Sigmoid colon (tissue), 7 donors: Measurements from ENCODE around the gene DCC. TPM values are rescaled to one million over a fixed set of nuclear protein-coding genes. Genes with fewer than 3 reads are reported as not detected.

Experiments used
- DNase-seq: peaks from one replicate; pipeline ENCODE4 v3.0.0-alpha.2; 2019
- H3K27ac ChIP-seq, 4 donors: fragments of 200-600 bp; sonication (generic); one replicate each; pipeline ENCODE4 v1.5.1; 2016 to 2019; ENCODE audit warnings: mild to moderate bottlenecking in 1 of 4
- H3K27me3 ChIP-seq, 3 donors: fragments of 200-600 bp; sonication (generic); one replicate each; pipeline ENCODE4 v1.5.1; 2019; ENCODE audit warnings: mild to moderate bottlenecking in 1 of 3
- H3K36me3 ChIP-seq, 4 donors: fragments of 200-600 bp; sonication (generic); one replicate each; pipeline ENCODE4 v1.5.1; 2016 to 2019
- H3K4me1 ChIP-seq, 4 donors: fragments of 200-600 bp; sonication (generic); one replicate each; pipeline ENCODE4 v1.5.1; 2017 to 2019
- H3K4me3 ChIP-seq, 4 donors: fragments of 200-600 bp; sonication (generic); one replicate each; pipeline ENCODE4 v1.5.1; 2017 to 2019; ENCODE audit warnings: mild to moderate bottlenecking in 2 of 4, moderate library complexity in 1 of 4
- H3K9me3 ChIP-seq, 4 donors: fragments of 200-600 bp in 3 of 4; sonication (generic) in 3 of 4; one replicate each; pipeline versions ENCODE4 v1.5.1 to v1.6.1; 2013 to 2019
- CTCF ChIP-seq, 4 experiments: fragments of 450-650 bp in 3 of 4; fragments of 200-600 bp in 1 of 4; IDR thresholded peaks; one replicate each; pipeline ENCODE4 v1.5.1; 2016 to 2019; ENCODE audit warnings: antibody characterized with exemption in 4 of 4, mild to moderate bottlenecking in 3 of 4, moderate library complexity in 2 of 4
- EP300 ChIP-seq, 4 donors: sonication (generic); formaldehyde crosslinking; IDR thresholded peaks; one replicate each; pipeline ENCODE4 v1.6.1; 2017; ENCODE audit warnings: antibody characterized with exemption in 4 of 4
- POLR2A ChIP-seq, 2 donors: fragments of 450-650 bp; IDR thresholded peaks; one replicate each; pipeline ENCODE4 v1.6.1; 2016; ENCODE audit warnings: antibody characterized with exemption in 2 of 2, mild to moderate bottlenecking in 2 of 2, moderate library complexity in 2 of 2
- POLR2AphosphoS5 ChIP-seq, 4 donors: sonication (generic); formaldehyde crosslinking; IDR thresholded peaks; one replicate each; pipeline ENCODE4 v1.6.1; 2017; ENCODE audit warnings: antibody characterized with exemption in 4 of 4
- WGBS, 2 donors: extraction: QIAGEN DNeasy Blood & Tissue Kit; methylation state at CpG; one replicate each; pipeline ENCODE4 v1.1.7; 2013; 5-methylcytosine and 5-hydroxymethylcytosine counted together
- intact Hi-C: fragments of 100-400 bp; cut with DNase I; formaldehyde crosslinking; loops from one replicate; pipeline ENCODE4 v1.15.1; 2023
- polyA plus RNA-seq, 3 donors: library from polyadenylated mRNA; stranded (reverse); fragments of 200-250 nt; gene quantifications; one replicate each; pipeline ENCODE4 v1.2.3, GENCODE V29; 2013
- total RNA-seq, 4 donors: library from RNA; depleted of rRNA; stranded (reverse); fragments of >200 nt; gene quantifications; one replicate each; pipeline ENCODE4 v1.1.0, GENCODE V29; 2016
- donor health status: healthy with polysubstance abuse.
- donor health status: Bipolar disorder and iron deficiency.
- donor health status: healthy.

The DCC gene
- total and polyA plus RNA-seq, 7 donors = 0.04 to 0.83 (median 0.36) TPM; not detected in 2

GRCh38 chr18:52766002-52766545 is 426.1 kb downstream of the DCC start:
- Histone ChIP-seq H3K27me3 (no peaks in the 10 kb centered on the region), H3K36me3 (no peaks in the 10 kb centered on the region), H3K4me3 (no peak overlapping the region), H3K9me3 (no peaks in the 10 kb centered on the region), H3K27ac (no peak overlapping the region), H3K4me1 (peaks cover 0 to 5% (median 0%) of the 10 kb centered on the region in 4 donors)
- DNase-seq = no peak
- intact Hi-C loops = no loop called here
- 82 to 84% methylated on average over 9 of the region's 9 CpGs for WGBS, 2 donors
- TF ChIP-seq POLR2AphosphoS5 (IDR thresholded peaks at IDR 0.05) = no peak
- TF ChIP-seq POLR2A (IDR thresholded peaks at IDR 0.05) = no peak
- TF ChIP-seq EP300 (IDR thresholded peaks at IDR 0.05) = no peak
- no peak for TF ChIP-seq CTCF (IDR thresholded peaks at IDR 0.05)

DNA sequence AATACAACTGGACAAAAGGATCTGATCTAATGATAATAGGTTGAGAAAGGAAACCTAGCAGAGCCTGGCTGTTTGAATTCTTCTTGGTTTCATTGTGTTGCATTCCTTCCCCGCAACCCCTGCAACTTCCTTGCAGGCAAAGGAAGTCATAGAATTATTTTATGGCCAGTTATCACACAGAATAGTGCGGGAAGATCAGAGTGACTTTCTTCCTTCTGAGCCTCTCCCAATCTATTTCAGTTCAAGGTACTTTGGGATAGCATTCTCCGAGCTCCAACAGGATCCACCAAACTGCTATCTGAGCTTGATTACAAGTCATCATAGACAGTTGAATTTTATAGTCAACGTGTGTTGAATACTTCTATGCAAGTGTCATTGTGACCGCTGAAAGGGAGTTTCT is 441.1 kb downstream of the DCC start:
- intact Hi-C loops = no loop called here

GRCh38 chr18:52791321-52791720 is 451.3 kb downstream of the DCC start:
- Histone ChIP-seq H3K9me3 (peaks cover 0 to 23% (median 4%) of the 10 kb centered on the region in 4 donors), H3K36me3 (no peaks in the 10 kb centered on the region), H3K27me3 (no peaks in the 10 kb centered on the region), H3K27ac (no peak overlapping the region), H3K4me3 (no peak overlapping the region), H3K4me1 (no peaks in the 10 kb centered on the region)
- TF ChIP-seq POLR2A (IDR thresholded peaks at IDR 0.05) (no peak), POLR2AphosphoS5 (IDR thresholded peaks at IDR 0.05) (no peak), CTCF (IDR thresholded peaks at IDR 0.05) (no peak), EP300 (IDR thresholded peaks at IDR 0.05) (no peak)
- WGBS, 2 donors = 54 to 66% methylated on average over 2 of the region's 2 CpGs
- intact Hi-C loops = no loop called here
- no peak for DNase-seq

More for the DNA sequence above, 441.1 kb downstream of the DCC start:
- peaks cover 0 to 3% (median 0%) of the 10 kb centered on the region in 4 donors for H3K4me1 ChIP-seq
- H3K9me3 ChIP-seq = no peaks in the 10 kb centered on the region
- no peaks in the 10 kb centered on the region for H3K27me3 ChIP-seq
- H3K36me3 ChIP-seq = no peaks in the 10 kb centered on the region
- no peak overlapping the region for H3K27ac ChIP-seq
- TF ChIP-seq POLR2AphosphoS5 (IDR thresholded peaks at IDR 0.05) (no peak), POLR2A (IDR thresholded peaks at IDR 0.05) (no peak), EP300 (IDR thresholded peaks at IDR 0.05) (no peak), CTCF (IDR thresholded peaks at IDR 0.05) (no peak)
- WGBS, 2 donors = 17 to 66% methylated on average over 5 of the region's 5 CpGs
- H3K4me3 ChIP-seq = no peak overlapping the region
- no peak for DNase-seq

DNA sequence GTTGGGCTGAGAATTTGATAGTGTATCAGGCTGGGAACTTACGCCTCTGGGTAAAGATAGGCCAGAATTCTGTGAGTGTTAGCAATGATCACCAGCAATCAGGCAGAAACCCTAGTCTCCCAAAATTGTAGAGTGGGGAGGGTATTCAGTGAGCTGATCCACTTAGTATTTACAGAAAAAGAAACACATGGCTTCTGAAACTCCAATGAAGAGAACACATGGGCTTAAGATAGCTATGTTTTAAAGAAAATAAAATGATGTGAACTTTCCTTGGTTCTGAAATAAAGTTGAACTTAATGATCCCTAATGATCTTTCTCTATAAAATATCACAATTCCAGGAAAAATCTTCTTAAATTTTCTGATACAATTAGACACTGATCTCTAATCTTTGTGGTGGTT is 472.8 kb downstream of the DCC start:
- TF ChIP-seq POLR2A (IDR thresholded peaks at IDR 0.05) (no peak), POLR2AphosphoS5 (IDR thresholded peaks at IDR 0.05) (no peak), CTCF (IDR thresholded peaks at IDR 0.05) (no peak), EP300 (IDR thresholded peaks at IDR 0.05) (no peak)
- Histone ChIP-seq H3K27ac (no peak overlapping the region), H3K27me3 (no peaks in the 10 kb centered on the region), H3K4me1 (no peaks in the 10 kb centered on the region), H3K4me3 (no peak overlapping the region), H3K36me3 (no peaks in the 10 kb centered on the region), H3K9me3 (no peaks in the 10 kb centered on the region)
- 94 to 96% methylated on average over 1 of the region's 1 CpG for WGBS, 2 donors
- intact Hi-C loops = no loop called here
- no peak for DNase-seq
